ENCODE measurements around the gene PARM1. TPM values are rescaled to one million over a fixed set of nuclear protein-coding genes. Genes with fewer than 3 reads are reported as not detected.

Gene PARM1, protein sequence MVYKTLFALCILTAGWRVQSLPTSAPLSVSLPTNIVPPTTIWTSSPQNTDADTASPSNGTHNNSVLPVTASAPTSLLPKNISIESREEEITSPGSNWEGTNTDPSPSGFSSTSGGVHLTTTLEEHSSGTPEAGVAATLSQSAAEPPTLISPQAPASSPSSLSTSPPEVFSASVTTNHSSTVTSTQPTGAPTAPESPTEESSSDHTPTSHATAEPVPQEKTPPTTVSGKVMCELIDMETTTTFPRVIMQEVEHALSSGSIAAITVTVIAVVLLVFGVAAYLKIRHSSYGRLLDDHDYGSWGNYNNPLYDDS
- total RNA-seq: 2.7 and 3.0 TPM in 2 replicates

DNA sequence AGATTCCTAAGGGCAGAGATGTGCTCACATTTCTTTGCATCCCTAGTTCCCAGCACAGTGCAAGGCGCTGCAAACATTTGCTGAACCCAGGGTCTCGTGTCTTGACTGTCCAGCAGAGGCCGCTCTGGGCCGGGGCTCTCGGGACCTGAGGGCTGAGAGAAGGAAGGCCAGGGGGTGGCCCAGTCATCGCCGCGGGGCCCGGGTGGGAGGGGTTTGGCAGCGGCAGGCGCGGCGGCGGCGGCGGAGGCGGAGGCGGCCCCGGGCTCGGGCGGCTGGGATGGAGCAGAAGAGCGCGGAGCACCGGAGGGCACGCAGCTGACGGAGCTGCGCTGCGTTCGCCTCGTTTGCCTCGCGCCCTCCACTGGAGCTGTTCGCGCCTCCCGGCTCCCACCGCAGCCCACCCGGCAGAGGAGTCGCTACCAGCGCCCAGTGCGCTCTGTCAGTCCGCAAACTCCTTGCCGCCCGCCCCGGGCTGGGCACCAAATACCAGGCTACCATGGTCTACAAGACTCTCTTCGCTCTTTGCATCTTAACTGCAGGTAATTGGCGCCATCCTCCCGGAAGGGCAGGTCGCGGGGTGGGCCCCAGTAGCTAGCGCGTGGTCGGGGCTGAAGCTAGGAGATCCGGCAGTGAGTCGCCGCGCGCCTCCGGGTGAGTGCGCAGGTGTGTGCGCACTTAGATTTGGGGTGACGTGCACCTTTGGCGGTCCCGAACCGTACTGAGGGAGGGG, at the start of gene PARM1:
TSS of gene PARM1 (plus strand) at position 285 of the 730 bp plus-strand sequence. CDS start at position 497, 212 bp downstream.

Other genes starting within 250 kb of the PARM1 start
- 0.30 and 0.78 TPM in 2 replicates for gene BTC, start 138.6 kb upstream of the PARM1 start, total RNA-seq

All from smooth muscle cell of the pulmonary artery (primary cell).